ENCODE data around the gene SLC25A40.
"Not testable (repeated sequence)": the region's sequence is repeated elsewhere in the genome, so short reads cannot be mapped to it uniquely, and the experiment has no call there.

SLC25A40 gene

DNA sequence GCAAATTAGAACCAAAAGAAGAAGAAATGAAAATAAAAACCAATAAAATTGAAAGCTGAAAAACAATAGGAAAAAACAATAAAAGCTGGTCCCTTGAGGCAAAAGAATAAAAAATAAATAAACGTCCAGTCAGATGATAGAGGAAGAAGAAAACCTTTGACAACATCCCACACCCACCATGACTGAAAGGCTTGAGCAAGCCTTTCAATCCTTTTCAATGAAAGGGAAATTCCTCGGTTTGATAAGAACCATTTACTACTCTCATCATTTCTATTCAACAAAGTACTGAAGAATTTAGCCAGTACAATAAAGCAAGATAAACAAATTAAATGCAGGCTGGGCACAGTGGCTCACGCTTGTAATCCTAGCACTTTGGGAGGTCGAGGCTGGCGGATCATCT lies 3.8 kb downstream of the SLC25A40 start:
- no peak for DNase-seq (ENCODE audit: low read depth in 3 of 3)

DNA sequence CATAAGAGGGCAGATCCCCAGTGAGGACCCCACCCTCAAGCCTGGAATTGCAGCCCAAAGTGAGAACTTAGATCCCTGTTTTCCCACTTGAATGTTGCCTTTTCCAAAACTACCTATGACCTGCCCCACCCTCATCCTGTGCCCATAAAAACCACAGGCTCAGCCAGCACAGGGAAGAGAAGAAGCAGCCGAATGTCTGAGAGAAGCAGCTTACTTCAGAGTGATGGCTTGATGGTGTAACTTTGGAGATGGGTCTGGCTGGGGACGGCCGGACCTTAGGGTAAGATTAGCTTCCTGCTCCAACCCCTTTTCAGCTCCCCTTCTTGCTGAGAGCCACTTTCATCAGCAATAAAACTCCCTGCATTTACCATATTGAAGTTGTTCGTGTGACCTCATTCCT lies 5.7 kb downstream of the SLC25A40 start:
- no peak for DNase-seq (ENCODE audit: low read depth in 3 of 3)

DNA sequence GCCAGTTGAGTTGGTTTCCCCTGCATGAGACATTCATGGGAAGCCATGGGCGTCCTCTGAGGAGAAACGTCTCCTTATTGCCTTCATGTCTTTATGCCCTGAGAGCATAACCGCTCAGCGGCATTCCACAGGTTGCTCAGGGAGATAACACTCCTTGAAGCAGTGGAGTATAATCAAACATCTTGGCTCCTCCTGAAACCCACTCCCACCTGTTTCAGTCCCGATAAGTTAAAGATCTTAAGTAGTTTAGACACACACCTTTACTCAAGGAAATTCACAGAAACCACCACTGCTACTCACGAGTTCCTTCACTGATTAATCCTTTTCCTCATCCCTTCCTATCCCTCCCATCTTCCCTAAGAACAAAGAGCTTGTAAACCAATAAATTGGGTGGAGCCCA lies 9.6 kb downstream of the SLC25A40 start:
- DNase-seq (ENCODE audit: low read depth in 3 of 3): not testable (repeated sequence)

DNA sequence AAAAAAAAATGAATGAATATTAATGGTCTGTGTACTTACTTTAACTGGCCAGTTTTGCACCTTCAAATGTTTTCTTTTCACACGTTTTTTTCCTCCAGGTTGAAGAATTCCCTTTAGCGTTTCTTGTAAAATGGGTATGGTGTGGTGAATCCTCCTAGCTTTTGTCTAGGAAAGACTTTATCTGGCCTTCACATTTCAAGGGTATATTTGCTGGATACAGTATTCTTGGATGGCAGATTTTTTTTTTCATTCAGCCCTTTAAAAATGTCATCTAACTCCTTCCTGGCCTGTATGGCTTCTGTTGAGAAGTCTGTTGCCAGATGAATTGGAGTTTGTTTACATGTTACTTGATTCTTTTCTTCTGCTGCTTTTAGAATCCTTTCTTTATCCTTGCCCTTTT lies 10.1 kb downstream of the SLC25A40 start:
- DNase-seq (ENCODE audit: low read depth in 3 of 3): no peak

DNA sequence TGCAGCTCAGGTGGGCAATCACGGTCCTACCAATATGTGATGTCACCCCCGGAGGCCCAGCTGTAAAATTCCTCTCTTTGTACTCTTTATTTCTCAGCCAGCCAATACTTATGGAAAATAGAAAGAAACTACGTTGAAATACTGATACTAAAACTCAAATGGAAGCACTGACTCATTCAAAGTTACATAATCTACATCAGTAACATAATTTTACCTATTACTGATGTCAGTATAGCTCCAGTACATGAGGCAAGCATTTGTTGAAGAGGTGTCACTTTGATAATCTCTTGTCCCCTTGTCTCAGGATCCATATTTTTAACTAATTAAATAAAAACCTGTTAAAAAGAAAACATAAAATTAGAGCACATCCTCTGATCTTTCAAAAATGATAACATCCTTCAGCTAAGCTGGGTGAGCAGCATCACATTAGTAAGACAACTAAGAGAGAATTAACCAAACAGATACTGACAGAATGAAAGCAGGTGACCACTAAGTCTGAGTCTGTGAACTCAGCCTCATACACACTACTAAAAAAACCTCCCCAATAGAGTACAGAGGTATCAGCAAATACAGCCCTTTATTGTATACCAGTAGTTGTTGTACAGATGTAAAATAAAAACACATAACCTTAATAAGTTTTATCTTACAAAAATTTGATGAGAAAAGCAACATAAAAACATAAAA lies 17.6 kb downstream of the SLC25A40 start:
- no peak for DNase-seq (ENCODE audit: low read depth in 3 of 3)

DNA sequence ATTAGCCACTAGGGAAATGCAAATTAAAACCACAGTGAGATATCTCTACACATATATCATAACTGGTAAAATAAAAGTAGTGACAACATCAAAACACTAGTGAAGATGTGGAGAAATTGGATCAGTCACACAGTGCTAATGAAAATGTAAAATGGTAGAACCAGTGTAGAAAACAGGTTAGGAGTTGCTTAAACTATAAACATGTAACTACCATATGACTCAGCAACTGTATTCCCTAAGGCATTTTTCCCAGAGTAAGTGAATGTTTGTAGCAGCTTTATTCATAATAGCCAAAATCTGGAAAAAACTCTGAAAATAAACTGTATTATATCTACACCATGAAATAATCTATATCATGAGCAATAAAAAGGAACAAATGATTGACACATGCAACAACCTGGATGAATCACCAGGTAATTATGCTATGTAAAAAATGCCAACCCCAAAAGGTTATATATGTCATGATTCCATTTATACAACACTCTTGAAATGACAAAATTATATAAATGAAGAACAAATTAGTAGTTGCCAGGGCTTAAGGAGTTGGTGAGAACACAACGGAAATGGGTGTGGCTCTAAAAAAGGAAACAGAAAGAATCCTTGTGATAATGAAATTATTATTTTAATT lies 22.8 kb downstream of the SLC25A40 start:
- DNase-seq (ENCODE audit: low read depth in 3 of 3): no peak

DNA sequence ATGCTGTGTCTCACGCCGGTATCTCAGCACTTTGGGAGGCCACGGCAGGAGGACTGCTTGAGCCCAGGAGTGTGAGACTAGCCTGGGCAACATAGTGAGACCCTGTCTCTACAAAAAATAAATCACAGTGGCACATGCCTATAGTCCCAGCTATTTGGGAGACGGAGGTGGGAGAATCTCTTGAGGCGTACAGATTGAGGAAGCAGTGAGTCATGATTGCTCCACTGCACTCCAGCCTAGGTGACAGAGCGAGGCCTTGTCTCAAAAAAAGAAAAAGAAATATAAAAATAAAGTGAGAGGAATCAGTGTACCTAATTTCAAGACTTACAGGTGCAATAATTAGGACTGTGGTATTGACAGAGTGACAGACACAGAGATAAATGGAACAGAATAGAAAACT lies 23.9 kb downstream of the SLC25A40 start:
- no peak for DNase-seq (ENCODE audit: low read depth in 3 of 3)

DNA sequence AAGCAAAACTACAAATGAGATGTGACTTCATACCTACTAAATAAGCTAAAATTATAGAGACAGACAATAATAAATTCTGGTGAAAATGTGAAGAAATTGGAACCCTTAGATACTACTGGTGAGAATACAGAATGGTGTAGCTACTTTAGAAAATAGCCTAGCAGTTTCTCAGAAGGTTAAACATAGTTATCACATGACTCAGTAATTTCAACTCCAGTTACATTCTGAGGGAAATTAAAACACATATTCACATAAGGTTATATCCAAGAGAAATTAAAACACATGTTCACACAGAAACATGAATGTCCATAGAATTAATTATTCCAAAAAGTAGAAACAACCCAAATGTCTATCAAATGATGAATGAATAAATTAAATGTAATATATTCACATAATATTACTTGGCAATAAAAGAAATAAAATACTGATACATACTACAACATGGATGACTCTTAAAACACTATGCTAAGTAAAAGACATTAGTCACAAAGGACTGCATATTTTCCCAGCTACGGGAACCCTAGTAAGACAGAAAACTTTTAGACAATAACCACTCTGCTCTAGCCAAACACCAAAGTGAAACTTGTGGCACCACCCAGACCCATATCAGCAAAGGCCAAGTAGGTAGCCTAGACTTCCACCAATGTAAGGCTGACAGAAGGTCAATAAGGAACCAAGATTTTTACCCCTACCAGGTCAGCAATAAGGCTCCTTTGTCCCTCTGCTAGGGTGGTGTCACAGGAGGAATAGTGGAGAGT lies 25.1 kb downstream of the SLC25A40 start:
- no peak for DNase-seq (ENCODE audit: low read depth in 3 of 3)

DNA sequence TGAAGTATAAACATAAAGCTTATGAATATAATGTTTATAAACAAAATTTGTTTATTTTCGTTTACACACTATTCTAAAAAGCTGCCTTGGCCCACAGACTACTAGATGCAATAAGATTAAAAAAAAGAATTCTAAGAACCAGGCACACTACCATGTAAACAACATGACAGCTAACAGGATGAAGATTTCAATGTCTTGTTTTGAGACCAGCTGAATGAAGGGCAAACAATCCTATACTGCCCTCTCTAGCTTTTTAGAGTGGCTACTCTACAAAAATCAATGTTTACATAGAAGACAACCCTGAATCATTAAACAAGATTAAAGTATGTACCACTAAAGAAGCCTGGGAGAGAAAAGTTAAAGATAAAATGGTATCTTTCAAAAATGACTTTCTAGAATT lies 38.6 kb downstream of the SLC25A40 start:
- DNase-seq (ENCODE audit: low read depth in 3 of 3): no peak

DNA sequence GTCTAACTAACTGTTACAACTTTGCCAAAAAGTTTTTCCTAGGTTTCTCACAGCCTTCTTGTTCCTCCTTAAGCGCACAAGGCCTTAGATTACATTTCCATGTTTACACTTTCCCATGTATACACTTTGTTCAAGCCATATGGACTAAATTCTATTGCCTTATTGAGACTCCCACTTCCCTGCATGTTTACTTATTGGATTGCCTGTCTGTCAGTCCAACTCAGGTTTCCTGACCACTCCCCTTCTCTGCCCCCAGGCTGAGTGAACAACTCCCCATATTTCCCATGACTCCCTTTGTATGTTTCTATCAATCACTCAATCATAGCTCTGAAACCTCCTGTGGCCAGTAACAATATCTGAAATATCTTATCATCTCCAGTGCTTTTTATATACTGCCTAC lies 43.0 kb downstream of the SLC25A40 start:
- no peak for DNase-seq (ENCODE audit: low read depth in 3 of 3)

DNA sequence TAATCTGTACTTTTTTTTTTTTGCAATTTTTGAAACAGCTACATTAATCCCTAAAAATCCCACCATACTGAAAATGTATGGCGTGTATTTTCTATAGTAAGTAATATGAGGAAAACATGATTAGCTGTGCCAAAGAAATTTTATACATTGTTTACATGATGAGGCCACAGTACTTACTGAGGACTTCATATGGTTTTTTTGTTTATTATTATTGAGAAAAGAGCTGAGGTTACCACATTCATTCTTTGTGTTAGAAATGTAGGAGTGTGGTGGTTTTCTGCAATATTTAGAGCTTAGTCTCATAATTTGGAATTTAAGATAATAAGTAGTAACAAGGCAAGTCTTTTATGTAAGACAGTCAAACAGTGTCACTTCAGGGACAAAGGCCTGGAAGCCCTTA lies 45.1 kb downstream of the SLC25A40 start:
- DNase-seq (ENCODE audit: low read depth in 3 of 3): no peak

DNA sequence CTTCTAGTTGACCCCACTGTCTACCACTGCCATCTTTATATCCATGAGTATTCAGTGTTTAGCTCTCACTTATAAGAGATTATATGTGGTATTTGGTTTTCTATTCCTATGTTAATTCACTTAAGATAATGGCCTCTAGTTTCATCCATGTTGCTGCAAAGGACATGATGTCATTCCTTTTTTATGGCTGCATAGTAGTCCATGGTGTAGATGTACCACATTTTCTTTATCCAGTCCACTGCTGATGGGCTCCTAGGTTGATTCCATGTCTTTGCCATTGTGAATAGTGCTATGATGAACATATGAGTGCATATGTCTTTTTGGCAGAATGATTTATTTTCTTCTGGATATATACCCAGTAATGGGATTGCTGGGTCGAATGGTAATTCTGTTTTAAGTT lies 47.8 kb downstream of the SLC25A40 start:
- not testable (repeated sequence) for DNase-seq (ENCODE audit: low read depth in 3 of 3)

DNA sequence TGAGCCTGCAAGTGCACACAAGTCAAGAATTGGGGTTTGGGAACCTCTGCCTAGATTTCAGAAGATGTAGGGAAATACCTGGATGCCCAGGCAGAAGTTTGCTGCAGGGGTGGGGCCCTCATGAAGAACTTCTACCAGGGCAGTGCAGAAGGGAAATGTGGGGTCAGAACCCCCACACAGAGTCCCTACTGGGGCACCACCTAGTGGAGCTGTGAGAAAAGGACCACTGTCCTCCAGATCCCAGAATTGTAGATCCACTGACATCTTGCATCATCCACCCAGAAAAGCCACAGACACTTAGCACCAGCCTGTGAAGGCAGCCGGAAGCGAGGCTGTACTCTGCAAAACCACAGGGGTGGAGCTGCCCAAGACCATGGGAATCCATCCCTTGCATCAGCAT lies 50.8 kb downstream of the SLC25A40 start:
- DNase-seq (ENCODE audit: low read depth in 3 of 3): not testable (repeated sequence)

DNA sequence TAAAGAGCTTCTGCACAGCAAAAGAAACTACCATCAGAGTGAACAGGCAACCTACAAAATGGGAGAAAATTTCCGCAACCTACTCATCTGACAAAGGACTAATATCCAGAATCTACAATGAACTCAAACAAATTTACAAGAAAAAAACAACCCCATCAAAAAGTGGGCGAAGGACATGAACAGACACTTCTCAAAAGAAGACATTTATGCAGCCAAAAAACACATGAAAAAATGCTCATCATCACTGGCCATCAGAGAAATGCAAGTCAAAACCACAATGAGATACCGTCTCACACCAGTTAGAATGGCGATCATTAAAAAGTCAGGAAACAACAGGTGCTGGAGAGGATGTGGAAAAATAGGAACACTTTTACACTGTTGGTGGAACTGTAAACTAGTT lies 54.1 kb downstream of the SLC25A40 start:
- DNase-seq (ENCODE audit: low read depth in 3 of 3): not testable (repeated sequence)

DNA sequence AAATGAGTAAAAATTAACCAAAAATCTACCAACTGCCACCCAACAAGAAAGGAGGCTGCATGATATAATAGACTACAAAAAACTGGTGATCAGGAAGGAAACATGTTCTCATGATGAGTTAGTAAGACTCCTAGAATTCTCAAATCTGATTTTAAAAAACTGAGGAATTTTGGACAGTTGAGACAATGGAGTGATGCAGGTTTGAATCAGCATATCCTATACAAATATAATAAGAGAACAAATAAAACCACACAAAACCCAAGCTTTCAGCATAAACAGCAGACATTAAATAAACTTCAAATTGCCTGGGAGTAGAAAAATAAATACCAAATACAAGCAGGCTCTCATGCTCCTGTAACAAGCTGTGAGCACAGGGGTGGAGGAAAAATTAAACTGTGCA lies 57.8 kb downstream of the SLC25A40 start:
- no peak for DNase-seq (ENCODE audit: low read depth in 3 of 3)

DNA sequence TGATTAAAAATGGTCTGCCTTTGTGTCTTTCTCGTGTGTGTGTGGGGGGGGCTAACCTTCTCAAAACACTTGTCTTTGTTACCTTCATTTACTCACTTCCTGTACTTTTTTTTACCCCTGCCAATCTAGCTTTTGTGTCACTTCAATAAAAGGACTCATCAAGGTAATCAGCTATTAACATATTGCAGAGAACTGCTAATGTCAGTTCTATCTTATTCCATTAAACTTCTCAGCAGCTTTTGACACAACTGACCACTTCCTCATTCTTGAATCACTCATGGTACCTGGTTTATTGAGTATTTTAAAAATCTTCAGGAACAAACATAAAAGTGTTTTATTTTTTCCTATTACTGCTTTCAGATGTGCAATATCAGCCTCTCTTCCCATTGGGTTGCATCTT lies 59.8 kb downstream of the SLC25A40 start:
- no peak for DNase-seq (ENCODE audit: low read depth in 3 of 3)

DNA sequence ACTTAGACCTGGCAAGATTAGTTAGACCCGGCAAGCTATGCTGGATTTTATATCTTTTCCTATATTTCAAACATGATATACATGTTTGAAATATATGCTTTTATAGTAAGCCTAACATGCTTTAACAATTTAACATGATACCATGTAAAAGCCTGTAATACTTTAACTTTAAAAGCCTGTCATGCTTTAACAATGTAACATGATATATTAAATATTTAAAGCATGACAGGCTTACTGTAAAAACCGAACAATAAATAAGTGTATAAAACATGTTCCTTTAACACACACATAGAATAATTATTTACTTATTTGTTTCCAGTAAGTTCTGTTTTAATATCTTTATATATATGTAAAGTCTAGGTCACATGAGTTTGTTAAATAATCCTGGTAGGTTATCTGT lies 65.4 kb downstream of the SLC25A40 start:
- DNase-seq (ENCODE audit: low read depth in 3 of 3): no peak

DNA sequence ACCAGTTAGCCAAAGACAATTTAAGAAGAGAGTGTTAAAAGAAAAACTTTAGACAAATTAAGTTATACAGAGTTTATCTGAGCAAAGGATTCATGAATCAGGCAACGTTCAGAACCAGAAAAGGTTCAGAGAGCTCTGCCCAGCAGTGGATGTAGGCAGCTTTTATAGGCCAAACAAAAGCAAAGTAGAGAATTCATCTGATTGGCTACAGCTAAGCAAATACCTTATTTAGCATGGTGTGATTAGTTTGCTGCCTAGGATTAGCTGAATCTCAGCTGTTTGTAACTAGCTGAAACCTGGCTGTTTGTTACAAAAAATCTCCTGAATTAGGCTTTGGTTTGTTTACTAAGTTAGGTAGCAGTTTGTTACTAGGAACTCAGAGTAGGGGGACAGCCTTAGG lies 66.0 kb downstream of the SLC25A40 start:
- no peak for DNase-seq (ENCODE audit: low read depth in 3 of 3)

DNA sequence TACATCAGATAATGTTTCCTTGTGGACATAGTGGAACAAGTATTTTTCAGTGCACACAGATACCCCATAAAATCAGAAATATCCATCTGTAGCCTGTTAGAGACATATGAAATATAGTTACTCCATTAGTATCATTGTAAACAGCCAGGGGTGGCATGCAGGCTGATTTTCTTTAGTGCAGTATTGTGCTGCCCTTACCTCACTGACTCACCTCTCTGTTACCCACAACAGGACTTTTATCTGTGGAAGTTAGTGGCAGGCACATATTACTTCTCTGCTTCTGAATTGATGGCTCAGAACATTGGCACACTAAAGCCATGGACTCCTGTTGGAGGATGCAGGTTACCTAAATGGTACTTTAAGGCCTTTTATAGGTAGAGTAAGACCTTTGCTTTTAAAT lies 70.0 kb downstream of the SLC25A40 start:
- DNase-seq (ENCODE audit: low read depth in 3 of 3): no peak

DNA sequence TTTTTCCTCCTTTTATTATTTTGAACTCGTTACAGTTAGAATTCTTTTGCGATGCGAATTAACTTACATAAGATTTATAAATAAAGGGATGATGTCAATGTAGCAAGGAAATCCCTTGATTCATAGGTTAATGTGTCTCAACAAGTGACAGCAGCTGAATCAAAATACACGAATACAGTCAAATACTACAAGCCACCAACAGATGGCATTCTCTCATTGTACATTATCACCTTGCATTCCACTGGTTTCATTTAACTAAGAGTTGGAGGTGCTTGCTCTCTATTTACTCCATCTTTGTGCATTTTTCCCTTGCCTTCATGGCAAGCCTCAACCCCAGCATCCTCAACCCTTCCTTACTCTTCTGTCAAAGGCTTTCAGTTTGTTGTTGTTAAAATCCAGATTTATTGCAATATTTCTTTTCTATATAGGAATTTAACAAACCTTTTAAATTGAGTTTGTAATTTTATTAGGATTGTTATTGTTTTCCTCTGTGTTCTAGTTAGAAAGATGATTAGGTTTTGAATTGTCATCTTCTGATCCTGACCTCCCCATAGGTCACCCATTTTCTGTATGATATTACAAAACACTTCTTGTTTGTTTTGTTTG lies 78.3 kb downstream of the SLC25A40 start:
- peak in 1 of 3 donors; percentile 6 for DNase-seq (ENCODE audit: low read depth in 3 of 3)

DNA sequence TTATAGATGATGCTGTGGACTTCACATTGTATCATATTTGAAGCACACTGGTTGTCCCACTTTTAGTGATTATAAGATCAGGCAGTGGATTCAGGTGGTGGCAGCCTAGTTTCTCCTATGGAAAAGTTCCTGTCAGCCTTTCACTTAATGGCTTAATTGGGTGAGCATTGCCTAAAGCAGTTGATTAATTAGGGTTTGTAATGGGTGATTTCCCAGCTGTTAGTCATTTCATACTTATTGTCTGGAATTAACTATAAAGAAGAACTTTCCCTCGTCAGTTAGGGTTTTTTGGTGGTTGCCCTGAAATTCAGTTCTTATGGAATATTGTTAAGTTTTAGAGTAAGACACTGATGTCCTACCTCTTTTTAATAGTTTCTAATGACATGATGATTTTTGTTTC lies 78.8 kb downstream of the SLC25A40 start:
- no peak for DNase-seq (ENCODE audit: low read depth in 3 of 3)

DNA sequence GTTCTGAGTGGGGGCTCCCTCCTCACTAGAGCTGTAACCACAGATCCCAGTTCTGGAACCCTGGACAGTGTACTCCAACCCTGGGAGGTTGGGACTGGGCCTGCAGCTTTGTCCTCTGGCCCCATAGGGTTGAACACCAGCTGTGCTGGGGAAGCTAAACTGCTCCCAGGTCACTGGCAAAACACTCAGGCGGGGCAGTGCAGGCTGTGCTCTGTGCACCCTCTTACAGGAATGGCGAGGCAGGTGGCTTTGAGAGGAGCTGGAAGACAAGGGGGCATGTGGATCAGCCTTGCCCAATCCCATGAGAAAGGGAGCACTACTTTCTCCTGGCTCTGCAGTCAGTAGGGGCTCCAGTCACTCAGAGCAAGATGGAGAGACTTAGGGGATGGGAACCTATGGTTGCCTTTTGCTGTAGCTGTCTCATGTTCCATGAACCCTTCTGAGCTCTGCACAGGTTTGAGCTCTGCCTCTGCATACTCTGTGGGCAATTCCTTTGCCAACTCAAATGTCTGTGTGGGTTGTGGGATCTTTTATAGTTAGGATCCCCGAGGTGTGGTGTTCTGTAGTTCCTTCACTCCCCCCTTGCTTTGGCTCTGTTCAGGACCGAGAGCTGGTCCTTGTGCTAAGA lies 90.7 kb downstream of the SLC25A40 start:
- no peak for DNase-seq (ENCODE audit: low read depth in 3 of 3)
